ENCODE data around the gene ZDHHC22.

Gene ZDHHC22

GRCh38 chr14:77155083-77155482 lies 13.5 kb upstream of the ZDHHC22 start:
- DNase-seq: no peak

GRCh38 chr14:77154421-77154820 lies 12.8 kb upstream of the ZDHHC22 start:
- DNase-seq: no peak

GRCh38 chr14:77153802-77154201 lies 12.2 kb upstream of the ZDHHC22 start:
- DNase-seq: no peak

GRCh38 chr14:77151918-77152588 lies 10.5 kb upstream of the ZDHHC22 start:
- DNase-seq: no peak

GRCh38 chr14:77151245-77151644 lies 9.7 kb upstream of the ZDHHC22 start:
- DNase-seq: no peak

- no peak for DNase-seq
These were observed 7.1 kb upstream of the ZDHHC22 start for GRCh38 chr14:77148510-77149231.

GRCh38 chr14:77145975-77146740 lies 4.6 kb upstream of the ZDHHC22 start:
- DNase-seq: no peak

GRCh38 chr14:77144412-77145115 lies 3.0 kb upstream of the ZDHHC22 start:
- no peak for DNase-seq

- DNase-seq: no peak
These were observed 1.5 kb upstream of the ZDHHC22 start for GRCh38 chr14:77143071-77143470.

- DNase-seq: no peak
These were observed 612 bp upstream of the ZDHHC22 start for GRCh38 chr14:77142005-77142800.

GRCh38 chr14:77140359-77141213 lies 1.0 kb downstream of the ZDHHC22 start:
- DNase-seq: no peak

- DNase-seq: no peak
These were observed 1.8 kb downstream of the ZDHHC22 start for GRCh38 chr14:77139540-77140358.

- DNase-seq: no peak
These were observed 2.6 kb downstream of the ZDHHC22 start for GRCh38 chr14:77139022-77139421.

GRCh38 chr14:77133720-77134338 lies 7.8 kb downstream of the ZDHHC22 start:
- peak; percentile 19 for DNase-seq

GRCh38 chr14:77131871-77132486 lies 9.6 kb downstream of the ZDHHC22 start:
- no peak for DNase-seq

- DNase-seq: no peak
These were observed 10.4 kb downstream of the ZDHHC22 start for GRCh38 chr14:77131206-77131605.

- DNase-seq: no peak
These were observed 11.2 kb downstream of the ZDHHC22 start for GRCh38 chr14:77130386-77130785.

GRCh38 chr14:77128414-77128891 lies 13.1 kb downstream of the ZDHHC22 start:
- DNase-seq: no peak

- DNase-seq: no peak
These were observed 15.1 kb downstream of the ZDHHC22 start for GRCh38 chr14:77126461-77126990.
